Endodermal cell (in vitro differentiated cells): ENCODE data around the gene CWC27. TPM values are rescaled to one million over a fixed set of nuclear protein-coding genes. Genes with fewer than 3 reads are reported as not detected.

Source experiments
- DNase-seq: peaks from one replicate; pipeline ENCODE4 v3.0.0-alpha.2; 2017
- H3K27ac ChIP-seq: 2 replicates; pipeline ENCODE4 v1.5.1; 2013; ENCODE audit warnings: mild to moderate bottlenecking, low read depth, low read length, moderate library complexity
- H3K27me3 ChIP-seq: 2 replicates; pipeline ENCODE4 v1.6.1; 2013; ENCODE audit warnings: mild to moderate bottlenecking, low read length, moderate library complexity; ENCODE audit not compliant: insufficient read depth, control insufficient read depth, poor library complexity, severe bottlenecking
- H3K36me3 ChIP-seq: 2 replicates; pipeline ENCODE4 v1.7.0; 2013; ENCODE audit warnings: mild to moderate bottlenecking, low read length, moderate library complexity; ENCODE audit not compliant: control insufficient read depth, insufficient read depth
- H3K4me1 ChIP-seq: one replicate; pipeline ENCODE4 v1.7.0; 2013; ENCODE audit warnings: low read length; ENCODE audit not compliant: control insufficient read depth, insufficient read depth
- H3K4me3 ChIP-seq: 2 replicates; pipeline ENCODE4 v1.5.1; 2013; ENCODE audit warnings: mild to moderate bottlenecking, low read length, moderate library complexity
- H3K9ac ChIP-seq: 2 replicates; pipeline ENCODE4 v1.6.1; 2013; ENCODE audit warnings: mild to moderate bottlenecking, low read length, moderate library complexity; ENCODE audit not compliant: poor library complexity, severe bottlenecking; ENCODE audit errors: extremely low read depth
- H3K9me3 ChIP-seq: 2 replicates; pipeline ENCODE4 v1.6.1; 2013; ENCODE audit warnings: mild to moderate bottlenecking, low read length, moderate library complexity; ENCODE audit not compliant: control insufficient read depth
- H3K27ac Mint-ChIP-seq: 2 replicates; pipeline ENCODE4 v1.8.0; 2020; ENCODE audit warnings: mixed read lengths
- H3K27me3 Mint-ChIP-seq: 2 replicates; pipeline ENCODE4 v1.8.0; 2021; ENCODE audit warnings: mild to moderate bottlenecking, mixed read lengths; ENCODE audit not compliant: insufficient read depth
- H3K36me3 Mint-ChIP-seq: 2 replicates; pipeline ENCODE4 v1.8.0; 2020; ENCODE audit warnings: low read depth, mixed read lengths
- H3K4me1 Mint-ChIP-seq: 2 replicates; pipeline ENCODE4 v1.8.0; 2020; ENCODE audit warnings: mixed read lengths
- H3K4me3 Mint-ChIP-seq: 2 replicates; pipeline ENCODE4 v1.8.0; 2020; ENCODE audit warnings: mild to moderate bottlenecking, moderate library complexity, mixed read lengths
- H3K9me3 Mint-ChIP-seq: 2 replicates; pipeline ENCODE4 v1.8.0; 2020; ENCODE audit warnings: mild to moderate bottlenecking, mixed read lengths
- CTCF ChIP-seq: fragments of 200-600 bp; sonication (generic); conservative IDR thresholded peaks from 2 replicates; pipeline ENCODE4 v1.5.0; 2021; ENCODE audit warnings: antibody characterized with exemption, mild to moderate bottlenecking
- WGBS, 2 experiments: methylation state at CpG; one replicate each; pipeline versions ENCODE4 v1.1.5 to v1.1.7; 2013; ENCODE audit warnings: missing lambda C conversion rate in 2 of 2, mixed read lengths in 1 of 2; ENCODE audit not compliant: insufficient coverage in 1 of 2, insufficient read length in 1 of 2; 5-methylcytosine and 5-hydroxymethylcytosine counted together
- long read RNA-seq, 4 experiments: library from polyadenylated mRNA in 2 of 4; library from RNA in 1 of 4; library from capped mRNA in 1 of 4; stranded (forward) in 3 of 4; unstranded in 1 of 4; transcript quantifications; one replicate each; pipeline ENCODE4 v2.0.0, GENCODE V29; 2020 to 2021; ENCODE audit warnings: inconsistent platforms in 1 of 4
- polyA plus RNA-seq, 2 experiments: library from polyadenylated mRNA; stranded (reverse); fragments of 50-300 nt; gene quantifications; one replicate each; pipeline ENCODE4 v1.2.3, GENCODE V29; 2013
- total RNA-seq, 2 donors: library from RNA; stranded (reverse); fragmentation: NEBNext Ultra II Directional in 1 of 2; extraction: Animal tissue kit (Norgen Biotek cat#: 25700) in 1 of 2; gene quantifications; 2 replicates in 1 of 2; 3 replicates in 1 of 2; pipeline ENCODE4 v1.2.1, GENCODE V29; 2021

CWC27 gene
- total RNA-seq: 10 to 100 TPM; 69.1 to 74.8 TPM
- 42.1 TPM for polyA plus RNA-seq (2013, experiment 1 of 2)
- polyA plus RNA-seq (2013, experiment 2 of 2): 45.0 TPM
- long read RNA-seq, experiment 1, partial matches to known transcripts: 15 of 28 reads
- long read RNA-seq, experiment 1, other reads (novel, unspliced or antisense): 12 of 28 reads
- long read RNA-seq, experiment 2, transcript CWC27-201 (14 exons, 2,078 nt): major isoform, 199 of 237 reads
- long read RNA-seq, experiment 2, partial matches to known transcripts: 8 of 237 reads
- long read RNA-seq, experiment 2, other reads (novel, unspliced or antisense): 29 of 237 reads
- long read RNA-seq, experiment 3, transcript CWC27-201 (14 exons, 2,078 nt): major isoform, 21 of 144 reads
- long read RNA-seq, experiment 3, partial matches to known transcripts: 111 of 144 reads
- long read RNA-seq, experiment 3, other reads (novel, unspliced or antisense): 8 of 144 reads
- long read RNA-seq, experiment 4, transcript CWC27-201 (14 exons, 2,078 nt): major isoform, 298 of 700 reads
- long read RNA-seq, experiment 4, partial matches to known transcripts: 364 of 700 reads
- long read RNA-seq, experiment 4, other reads (novel, unspliced or antisense): 37 of 700 reads

- Histone ChIP-seq H3K27ac (peak within 1 kb of the TSS; percentile 92), H3K27me3 (no peaks in the 10 kb centered on the region), H3K4me3 (peak within 1 kb of the TSS; percentile 99), H3K9me3 (no peaks in the 10 kb centered on the region), H3K36me3 (peaks cover 36% of the 10 kb centered on the region), H3K4me1 (peaks cover under 1% of the 10 kb centered on the region), H3K9ac (peak within 1 kb of the TSS; percentile 85)
- WGBS, 2 experiments: 0% methylated on average over 16 to 46 of the region's 48 CpGs
- TF ChIP-seq CTCF: peak; percentile 46
- Mint-ChIP-seq H3K4me3 (peak within 1 kb of the TSS; percentile 96), H3K36me3 (peaks cover 22% of the 10 kb centered on the region), H3K27ac (peak within 1 kb of the TSS; percentile 100), H3K4me1 (peaks cover 54% of the 10 kb centered on the region), H3K9me3 (no peaks in the 10 kb centered on the region), H3K27me3 (no peaks in the 10 kb centered on the region)
- DNase-seq: peak; percentile 92
These were observed at the start of gene CWC27, which contains the start of gene SREK1IP1 for GRCh38 chr5:64768358-64769312. CWC27 (plus strand) TSS chr5:64768930; CDS start chr5:64769147, 217 bp downstream. SREK1IP1 (minus strand) TSS chr5:64768691; CDS start chr5:64768517, 174 bp downstream.

GRCh38 chr5:64722588-64722987 lies 46.1 kb upstream of the CWC27 start:
- no peaks in the 10 kb centered on the region for H3K9me3 Mint-ChIP-seq

More at GRCh38 chr5:64722588-64722987, 46.1 kb upstream of the CWC27 start:
- Histone ChIP-seq H3K9me3 (no peaks in the 10 kb centered on the region), H3K27me3 (no peaks in the 10 kb centered on the region), H3K9ac (no peak overlapping the region), H3K4me1 (no peaks in the 10 kb centered on the region), H3K36me3 (peaks cover 82% of the 10 kb centered on the region), H3K4me3 (no peak overlapping the region), H3K27ac (no peak overlapping the region)
- peak overlapping the region; percentile 55 for H3K27ac Mint-ChIP-seq
- TF ChIP-seq CTCF: no peak
- 96 to 100% methylated on average over 3 of the region's 3 CpGs for WGBS, 2 experiments
- H3K36me3 Mint-ChIP-seq: peaks cover 45% of the 10 kb centered on the region
- H3K27me3 Mint-ChIP-seq: no peaks in the 10 kb centered on the region
- no peak overlapping the region for H3K4me3 Mint-ChIP-seq
- peaks cover 19% of the 10 kb centered on the region for H3K4me1 Mint-ChIP-seq
- no peak for DNase-seq
